Activated CD4-positive, alpha-beta T cell treated with anti-CD3 and anti-CD28 coated beads for 48 hours (primary cell): Measurements from ENCODE around the gene PSD4.
A peak's percentile ranks its signal among the peaks of the same experiment; 100 is the strongest.

Source experiments
- DNase-seq: peaks from one replicate; pipeline ENCODE4 v3.0.0-alpha.2; 2020

The PSD4 gene

GRCh38 chr2:113186433-113186796 is 12.6 kb downstream of the PSD4 start:
- DNase-seq = no peak

GRCh38 chr2:113187771-113188170 is 14.0 kb downstream of the PSD4 start:
- DNase-seq = no peak

GRCh38 chr2:113190871-113191270 is 17.1 kb downstream of the PSD4 start:
- no peak for DNase-seq

- no peak for DNase-seq
Measured at GRCh38 chr2:113192459-113193100, 18.8 kb downstream of the PSD4 start.

- no peak for DNase-seq
Measured at GRCh38 chr2:113195923-113196501, 22.2 kb downstream of the PSD4 start.

- DNase-seq = no peak
Measured at GRCh38 chr2:113196839-113197238, 23.1 kb downstream of the PSD4 start.

GRCh38 chr2:113197347-113198047 is 23.7 kb downstream of the PSD4 start:
- DNase-seq = no peak

GRCh38 chr2:113198048-113198789 is 24.4 kb downstream of the PSD4 start:
- DNase-seq = no peak

- DNase-seq = peak; percentile 89
Measured at GRCh38 chr2:113198790-113199612, 25.2 kb downstream of the PSD4 start.

GRCh38 chr2:113200236-113200635 is 26.5 kb downstream of the PSD4 start:
- DNase-seq = no peak

GRCh38 chr2:113200736-113201490 is 27.1 kb downstream of the PSD4 start:
- DNase-seq = no peak

- no peak for DNase-seq
Measured at GRCh38 chr2:113201496-113202304, 27.9 kb downstream of the PSD4 start.

GRCh38 chr2:113202305-113203216 is 28.8 kb downstream of the PSD4 start:
- no peak for DNase-seq

- DNase-seq = no peak
Measured at GRCh38 chr2:113203217-113203530, 29.4 kb downstream of the PSD4 start.

GRCh38 chr2:113203901-113204519 is 30.2 kb downstream of the PSD4 start:
- peak; percentile 82 for DNase-seq

GRCh38 chr2:113206251-113206650 is 32.5 kb downstream of the PSD4 start:
- no peak for DNase-seq

GRCh38 chr2:113207021-113207420 is 33.2 kb downstream of the PSD4 start:
- DNase-seq = no peak

- DNase-seq = no peak
Measured at GRCh38 chr2:113208396-113208795, 34.6 kb downstream of the PSD4 start.

GRCh38 chr2:113209011-113209645 is 35.4 kb downstream of the PSD4 start:
- no peak for DNase-seq
